Measurements from ENCODE around the gene PLXNA2. TPM values are rescaled to one million over a fixed set of nuclear protein-coding genes. Genes with fewer than 3 reads are reported as not detected.

PLXNA2 gene
- total and polyA plus RNA-seq, 2 of the 13 experiments (the other 11 are each of a cell fraction or from before 2014, with no cell fraction given) = 1.1 to 2.1 TPM

- Histone ChIP-seq H3K36me3 (replicated peaks in 1 of 2; ENCODE audit: control insufficient read depth in 1 of 2, insufficient read depth in 2 of 2, low read length in 2 of 2) (no peaks in the 10 kb centered on the region), H3K4me3 (replicated peaks in 1 of 3; ENCODE audit: insufficient read depth in 1 of 3, low read depth in 2 of 3, low read length in 3 of 3) (no peak overlapping the region), H3K27me3 (ENCODE audit: control insufficient read depth in 1 of 2, insufficient read depth in 2 of 2, low read length in 2 of 2) (peaks cover 0 to 1% of the 10 kb centered on the region in 2 experiments; a peak in 1 of 5 replicates), H2AFZ (ENCODE audit: low read length) (no peak overlapping the region), H3K4me1 (ENCODE audit: insufficient read depth, low read length) (no peaks in the 10 kb centered on the region), H3K27ac (ENCODE audit: extremely low read length, insufficient read depth, low read length) (no peak overlapping the region), H3K9ac (ENCODE audit: insufficient read depth, low read depth, low read length) (no peak overlapping the region), H3K79me2 (ENCODE audit: insufficient read depth, low read length) (no peaks in the 10 kb centered on the region), H4K20me1 (ENCODE audit: insufficient read depth, low read length) (no peaks in the 10 kb centered on the region), H3K4me2 (ENCODE audit: low read depth, low read length) (no peak overlapping the region), H3K9me3 (ENCODE audit: low read length) (no peaks in the 10 kb centered on the region)
- ATAC-seq (no peak), DNase-seq (ENCODE audit: low spot score) (no peak), FAIRE-seq (no peak)
- in situ Hi-C loops (cut with HindIII; ENCODE audit: extremely low pct_ligation_motif_present, low pct_unique_long_range_greater_than_20kb) (no loop called here), intact Hi-C loops (cut with micrococcal nuclease; ENCODE audit: unreplicated experiment) (no loop called here)
- CTCF ChIA-PET (ENCODE audit: low intra/inter-chr PET ratio, low total read pairs) = no interaction called here
- POLR2A ChIA-PET = no interaction called here
- WGBS (ENCODE audit: low lambda C conversion rate) = 33% methylated on average over 4 of the region's 4 CpGs
- no TSS peak for BruUV-seq (replicated peaks)
- TF ChIP-seq ETV6 (CRISPR knock-in tag; conservative IDR thresholded peaks at IDR 0.05) (no peak), PRMT3 (CRISPR knock-in tag; IDR thresholded peaks at IDR 0.05; ENCODE audit: borderline replicate concordance, low read depth) (no peak), ZNF354B (CRISPR knock-in tag; IDR thresholded peaks at IDR 0.05) (no peak), PITX1 (CRISPR knock-in tag; IDR thresholded peaks at IDR 0.05) (no peak), HNF1B (CRISPR knock-in tag; IDR thresholded peaks at IDR 0.05) (no peak), RCOR2 (CRISPR knock-in tag; IDR thresholded peaks at IDR 0.05) (no peak), DNMT3B (CRISPR knock-in tag; conservative IDR thresholded peaks at IDR 0.05) (no peak), MAFK (conservative IDR thresholded peaks at IDR 0.05 in 1 of 2, IDR thresholded peaks at IDR 0.05 in 1 of 2; ENCODE audit: low read length in 2 of 2) (no peak), KMT2B (CRISPR knock-in tag; IDR thresholded peaks at IDR 0.05) (no peak), NFE2L2 (IDR thresholded peaks at IDR 0.05; ENCODE audit: low read length) (no peak), ZNF276 (CRISPR knock-in tag; IDR thresholded peaks at IDR 0.05; ENCODE audit: low read depth) (no peak), SYNCRIP (IDR thresholded peaks at IDR 0.05; ENCODE audit: insufficient read depth, low read depth, low read length) (no peak), ZNF605 (CRISPR knock-in tag; IDR thresholded peaks at IDR 0.05) (no peak), ZNF121 (CRISPR knock-in tag; IDR thresholded peaks at IDR 0.05) (no peak), SNAPC5 (CRISPR knock-in tag; IDR thresholded peaks at IDR 0.05; ENCODE audit: borderline replicate concordance) (no peak), HMGXB3 (CRISPR knock-in tag; IDR thresholded peaks at IDR 0.05; ENCODE audit: borderline replicate concordance) (no peak), DPF2 (CRISPR knock-in tag; IDR thresholded peaks at IDR 0.05; ENCODE audit: borderline replicate concordance, low read depth) (no peak)
These were observed 17.7 kb upstream of the PLXNA2 start for GRCh38 chr1:208261874-208262273.

Measured in HepG2 (cell line).